GM12801 (cell line): Measurements from ENCODE around the gene PTPN21.

Source experiments
- TF ChIP-seq, protein P1 (sequence below): IDR thresholded peaks from one replicate; pipeline ENCODE4 v1.5.1; 2011; ENCODE audit warnings: control low read depth; ENCODE audit not compliant: insufficient read length; ENCODE audit errors: extremely low read depth

PTPN21 gene

DNA sequence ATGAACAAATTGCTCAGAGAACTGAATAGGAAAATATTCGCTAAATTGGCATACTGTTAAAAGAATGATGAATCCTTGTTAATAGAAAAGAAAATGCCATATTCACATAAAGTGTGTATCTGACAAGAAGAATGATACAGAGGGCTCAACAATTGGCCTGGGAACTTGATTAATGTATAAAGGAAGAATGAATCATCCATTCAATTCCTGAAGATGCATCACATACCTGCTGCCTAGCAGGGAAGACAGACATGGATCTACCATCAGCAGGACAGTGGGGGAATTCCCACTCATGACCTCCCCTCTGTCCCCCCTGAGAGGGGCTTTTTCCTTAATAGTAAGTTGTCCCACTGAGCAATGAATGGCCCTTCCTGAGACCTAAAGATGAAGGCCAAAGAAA is 13.5 kb downstream of the PTPN21 start:
- TF ChIP-seq, protein P1, sequence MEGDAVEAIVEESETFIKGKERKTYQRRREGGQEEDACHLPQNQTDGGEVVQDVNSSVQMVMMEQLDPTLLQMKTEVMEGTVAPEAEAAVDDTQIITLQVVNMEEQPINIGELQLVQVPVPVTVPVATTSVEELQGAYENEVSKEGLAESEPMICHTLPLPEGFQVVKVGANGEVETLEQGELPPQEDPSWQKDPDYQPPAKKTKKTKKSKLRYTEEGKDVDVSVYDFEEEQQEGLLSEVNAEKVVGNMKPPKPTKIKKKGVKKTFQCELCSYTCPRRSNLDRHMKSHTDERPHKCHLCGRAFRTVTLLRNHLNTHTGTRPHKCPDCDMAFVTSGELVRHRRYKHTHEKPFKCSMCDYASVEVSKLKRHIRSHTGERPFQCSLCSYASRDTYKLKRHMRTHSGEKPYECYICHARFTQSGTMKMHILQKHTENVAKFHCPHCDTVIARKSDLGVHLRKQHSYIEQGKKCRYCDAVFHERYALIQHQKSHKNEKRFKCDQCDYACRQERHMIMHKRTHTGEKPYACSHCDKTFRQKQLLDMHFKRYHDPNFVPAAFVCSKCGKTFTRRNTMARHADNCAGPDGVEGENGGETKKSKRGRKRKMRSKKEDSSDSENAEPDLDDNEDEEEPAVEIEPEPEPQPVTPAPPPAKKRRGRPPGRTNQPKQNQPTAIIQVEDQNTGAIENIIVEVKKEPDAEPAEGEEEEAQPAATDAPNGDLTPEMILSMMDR, result no peak

DNA sequence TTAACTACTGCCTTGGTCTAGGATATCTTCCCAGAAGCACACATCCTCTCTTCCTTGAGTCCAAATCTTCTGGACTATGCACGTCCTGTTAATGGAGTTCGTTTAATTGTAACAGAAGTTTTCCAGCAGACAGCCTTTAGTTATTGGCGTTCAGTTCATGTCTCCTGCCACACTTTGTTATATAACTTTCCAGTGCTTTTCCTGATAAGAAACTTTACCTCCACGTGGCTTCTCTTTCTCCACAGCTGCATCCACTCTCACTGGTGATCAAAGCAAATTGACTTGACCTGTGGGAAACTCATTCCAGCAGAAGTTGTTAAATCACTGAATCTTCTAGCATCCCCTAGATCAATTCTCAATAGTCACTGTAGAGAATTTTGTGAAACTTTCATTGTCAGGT is 19.0 kb downstream of the PTPN21 start:
- TF ChIP-seq, protein P1, result no peak

DNA sequence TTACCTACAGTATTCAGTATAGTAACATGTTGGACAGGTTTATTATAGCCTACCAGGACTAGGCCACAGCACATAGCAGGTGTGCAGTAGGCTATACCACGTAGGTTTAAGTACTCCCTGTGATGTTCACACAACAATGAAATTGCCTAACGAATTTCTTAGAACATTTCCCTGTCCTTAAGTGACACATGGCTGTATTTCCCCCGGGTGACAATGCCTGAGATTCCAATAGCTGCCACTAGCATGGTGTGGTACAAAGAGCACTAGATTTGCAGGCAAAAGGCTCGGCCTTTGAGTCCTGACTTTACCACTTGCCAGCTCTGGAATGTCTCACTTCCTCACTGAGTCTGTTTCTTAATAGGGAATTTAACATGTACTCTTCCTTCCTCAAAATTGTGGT is 19.7 kb downstream of the PTPN21 start:
- TF ChIP-seq, protein P1, result no peak

DNA sequence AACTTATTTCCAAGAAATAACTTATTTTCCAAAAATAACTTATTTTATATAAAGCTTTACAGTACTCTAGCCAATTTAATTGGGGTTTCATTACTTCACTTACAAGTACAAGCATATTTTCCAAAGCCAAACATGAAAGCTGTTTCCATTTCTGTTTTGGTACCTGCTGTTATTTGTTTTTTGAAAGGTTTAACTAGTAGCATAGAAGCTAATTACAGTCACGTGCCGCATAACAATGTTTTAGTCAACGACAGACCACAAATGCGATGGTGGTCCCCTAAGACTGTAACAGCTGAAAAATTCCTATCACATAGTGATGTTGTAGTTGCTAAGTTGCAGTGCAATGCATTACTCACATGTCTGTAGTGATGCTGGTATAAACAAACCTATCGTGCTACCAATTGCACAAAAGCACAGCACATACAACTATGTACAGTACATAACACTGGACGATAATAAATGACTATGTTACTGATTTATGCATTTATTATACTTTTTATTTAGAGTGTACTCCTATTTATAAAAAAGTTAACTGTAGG is 21.7 kb downstream of the PTPN21 start:
- TF ChIP-seq, protein P1, result no peak

DNA sequence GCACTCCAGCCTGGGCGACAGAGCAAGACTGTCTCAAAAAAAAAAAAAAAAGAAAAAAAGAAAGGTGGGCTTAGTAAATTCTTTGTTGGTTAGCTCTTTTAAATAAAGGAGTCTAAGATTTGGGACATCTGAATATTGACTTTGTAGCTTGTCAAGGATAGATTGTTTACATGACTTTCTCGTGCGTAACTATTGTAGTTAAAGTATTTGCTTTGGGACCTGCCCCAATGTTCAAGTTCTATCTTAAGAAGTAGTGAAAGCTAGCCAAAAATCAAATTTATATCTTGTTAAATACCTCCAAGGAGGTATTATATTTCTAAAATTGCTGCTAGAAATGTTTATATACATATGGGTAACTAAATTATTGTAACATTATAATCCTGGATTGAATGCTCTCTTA is 32.4 kb downstream of the PTPN21 start:
- TF ChIP-seq, protein P1, result no peak

DNA sequence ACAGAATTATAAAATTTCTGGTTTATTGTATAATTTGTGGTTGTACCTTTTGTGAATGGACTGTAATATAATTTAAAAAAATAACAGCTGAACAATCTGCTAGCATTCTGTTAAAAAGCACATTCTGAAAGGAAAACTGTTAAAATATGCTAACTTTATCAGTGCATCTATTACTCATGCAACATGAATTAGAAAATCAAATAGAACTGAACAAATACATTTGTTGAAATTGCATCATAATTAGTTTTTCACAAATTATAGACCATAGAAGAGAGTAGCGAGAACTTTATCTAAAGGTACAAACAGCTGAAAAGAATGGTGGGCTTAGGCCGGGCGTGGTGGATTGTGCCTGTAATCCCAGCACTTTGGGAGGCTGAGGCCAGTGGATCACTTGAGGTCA is 33.0 kb downstream of the PTPN21 start:
- TF ChIP-seq, protein P1, result no peak

DNA sequence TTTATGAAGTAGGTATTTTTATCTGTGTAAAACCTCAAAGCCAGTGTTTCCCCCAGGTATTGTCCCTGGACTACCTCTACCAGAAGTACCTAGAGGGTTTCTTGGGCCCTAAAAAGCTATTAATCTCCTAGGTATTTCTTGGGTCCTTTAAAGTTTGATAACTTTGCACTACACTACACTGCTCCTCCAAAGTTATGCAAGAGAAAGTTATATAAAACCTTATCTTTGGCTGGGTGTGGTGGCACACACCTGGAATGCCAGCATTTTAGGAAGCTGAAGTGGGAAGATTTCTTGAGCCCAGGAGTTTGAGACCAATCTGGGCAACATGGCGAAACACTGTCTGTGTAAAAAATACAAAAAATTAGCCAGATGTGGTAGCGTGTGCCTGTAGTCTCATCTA is 34.9 kb downstream of the PTPN21 start:
- TF ChIP-seq, protein P1, result no peak
